GM19025 (cell line): Measurements from ENCODE around the gene TTC16.

ENCODE experiments used
- ATAC-seq: cut with Tn5 transposase; IDR thresholded peaks from one replicate; pipeline ENCODE4 v1.9.1; 2021; ENCODE audit warnings: mild to moderate bottlenecking, low read depth, moderate library complexity; ENCODE audit not compliant: unreplicated experiment

TTC16 gene

GRCh38 chr9:127697575-127697974 lies 18.3 kb upstream of the TTC16 start:
- no peak for ATAC-seq

- no peak for ATAC-seq
These were observed 17.5 kb upstream of the TTC16 start for GRCh38 chr9:127698386-127698785.

- ATAC-seq = peak; percentile 95
These were observed 16.8 kb upstream of the TTC16 start for GRCh38 chr9:127698985-127699670.

- ATAC-seq = no peak
These were observed 15.7 kb upstream of the TTC16 start for GRCh38 chr9:127700140-127700539.

GRCh38 chr9:127700594-127701255 lies 15.2 kb upstream of the TTC16 start:
- no peak for ATAC-seq

- ATAC-seq = no peak
These were observed 12.5 kb upstream of the TTC16 start for GRCh38 chr9:127703289-127703946.

GRCh38 chr9:127705577-127706379 lies 10.1 kb upstream of the TTC16 start:
- ATAC-seq = no peak

- no peak for ATAC-seq
These were observed 9.0 kb upstream of the TTC16 start, which contains the start of gene CFAP157 for GRCh38 chr9:127706836-127707241. Gene CFAP157 (plus strand): TSS chr9:127706988. CDS start chr9:127707032, 44 bp downstream.

GRCh38 chr9:127707766-127708165 lies 8.1 kb upstream of the TTC16 start:
- ATAC-seq = no peak

GRCh38 chr9:127708952-127709587 lies 6.8 kb upstream of the TTC16 start:
- no peak for ATAC-seq

- no peak for ATAC-seq
These were observed 5.6 kb upstream of the TTC16 start for GRCh38 chr9:127710204-127710783.

GRCh38 chr9:127711226-127711701 lies 4.6 kb upstream of the TTC16 start:
- ATAC-seq = no peak

GRCh38 chr9:127711831-127712274 lies 4.0 kb upstream of the TTC16 start:
- no peak for ATAC-seq

GRCh38 chr9:127712371-127712770 lies 3.5 kb upstream of the TTC16 start:
- ATAC-seq = no peak

GRCh38 chr9:127712867-127713266 lies 3.0 kb upstream of the TTC16 start:
- ATAC-seq = no peak

- ATAC-seq = no peak
These were observed 1.7 kb upstream of the TTC16 start for GRCh38 chr9:127714020-127714750.

- no peak for ATAC-seq
These were observed 869 bp upstream of the TTC16 start for GRCh38 chr9:127714951-127715469.

GRCh38 chr9:127716412-127716811 lies 533 bp downstream of the TTC16 start:
- no peak for ATAC-seq

GRCh38 chr9:127717766-127718165 lies 1.9 kb downstream of the TTC16 start:
- no peak for ATAC-seq
